Measurements from ENCODE around the gene TEPSIN.

Gene TEPSIN

DNA sequence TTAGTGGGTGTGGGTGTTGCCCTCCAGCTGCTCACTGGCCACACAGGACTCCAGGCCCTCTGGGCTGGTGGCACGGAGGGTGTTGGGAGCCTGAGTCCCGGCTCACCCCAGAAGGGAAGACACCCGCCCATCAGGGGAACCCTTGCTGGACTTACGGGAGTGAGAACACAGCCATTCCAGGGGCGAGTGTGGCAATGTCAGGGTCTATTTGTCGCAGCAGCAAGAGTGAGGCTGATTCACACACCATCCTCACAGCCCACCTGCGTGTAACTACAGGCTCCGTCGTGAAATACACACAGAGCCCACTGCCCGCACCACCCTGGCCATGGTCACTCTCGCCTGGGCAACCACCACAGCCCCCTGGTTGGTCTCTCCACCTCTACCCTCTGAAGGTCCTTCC is 55.0 kb downstream of the TEPSIN start:
- in situ Hi-C loops (cut with MboI; ENCODE audit: low sequenced_read_pairs, unreplicated experiment) = no loop called here
- no peak for DNase-seq (ENCODE audit: low spot score)
- TF ChIP-seq, protein P1, sequence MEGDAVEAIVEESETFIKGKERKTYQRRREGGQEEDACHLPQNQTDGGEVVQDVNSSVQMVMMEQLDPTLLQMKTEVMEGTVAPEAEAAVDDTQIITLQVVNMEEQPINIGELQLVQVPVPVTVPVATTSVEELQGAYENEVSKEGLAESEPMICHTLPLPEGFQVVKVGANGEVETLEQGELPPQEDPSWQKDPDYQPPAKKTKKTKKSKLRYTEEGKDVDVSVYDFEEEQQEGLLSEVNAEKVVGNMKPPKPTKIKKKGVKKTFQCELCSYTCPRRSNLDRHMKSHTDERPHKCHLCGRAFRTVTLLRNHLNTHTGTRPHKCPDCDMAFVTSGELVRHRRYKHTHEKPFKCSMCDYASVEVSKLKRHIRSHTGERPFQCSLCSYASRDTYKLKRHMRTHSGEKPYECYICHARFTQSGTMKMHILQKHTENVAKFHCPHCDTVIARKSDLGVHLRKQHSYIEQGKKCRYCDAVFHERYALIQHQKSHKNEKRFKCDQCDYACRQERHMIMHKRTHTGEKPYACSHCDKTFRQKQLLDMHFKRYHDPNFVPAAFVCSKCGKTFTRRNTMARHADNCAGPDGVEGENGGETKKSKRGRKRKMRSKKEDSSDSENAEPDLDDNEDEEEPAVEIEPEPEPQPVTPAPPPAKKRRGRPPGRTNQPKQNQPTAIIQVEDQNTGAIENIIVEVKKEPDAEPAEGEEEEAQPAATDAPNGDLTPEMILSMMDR (IDR thresholded peaks at IDR 0.05; ENCODE audit: borderline replicate concordance, control extremely low read depth, extremely low read depth, insufficient read depth, missing control alignments) = no peak

GRCh38 chr17:81183316-81183715 is 55.5 kb downstream of the TEPSIN start:
- in situ Hi-C loops (cut with MboI; ENCODE audit: low sequenced_read_pairs, unreplicated experiment) = no loop called here
- DNase-seq (ENCODE audit: low spot score) = no peak

GRCh38 chr17:81182596-81182995 is 56.3 kb downstream of the TEPSIN start:
- in situ Hi-C loops (cut with MboI; ENCODE audit: low sequenced_read_pairs, unreplicated experiment) = no loop called here
- no peak for DNase-seq (ENCODE audit: low spot score)
- TF ChIP-seq, protein P1 (IDR thresholded peaks at IDR 0.05; ENCODE audit: borderline replicate concordance, control extremely low read depth, extremely low read depth, insufficient read depth, missing control alignments) = no peak

More at GRCh38 chr17:81183316-81183715, 55.5 kb downstream of the TEPSIN start:
- TF ChIP-seq, protein P1 (IDR thresholded peaks at IDR 0.05; ENCODE audit: borderline replicate concordance, control extremely low read depth, extremely low read depth, insufficient read depth, missing control alignments) = no peak

- in situ Hi-C loops (cut with MboI; ENCODE audit: low sequenced_read_pairs, unreplicated experiment) = no loop called here
- TF ChIP-seq, protein P1 (IDR thresholded peaks at IDR 0.05; ENCODE audit: borderline replicate concordance, control extremely low read depth, extremely low read depth, insufficient read depth, missing control alignments) = no peak
- DNase-seq (ENCODE audit: low spot score) = no peak
These were observed 57.1 kb downstream of the TEPSIN start for GRCh38 chr17:81181811-81182185.

- no peak for DNase-seq (ENCODE audit: low spot score)
- TF ChIP-seq, protein P1 (IDR thresholded peaks at IDR 0.05; ENCODE audit: borderline replicate concordance, control extremely low read depth, extremely low read depth, insufficient read depth, missing control alignments) = no peak
- in situ Hi-C loops (cut with MboI; ENCODE audit: low sequenced_read_pairs, unreplicated experiment) = no loop called here
These were observed 57.7 kb downstream of the TEPSIN start for GRCh38 chr17:81180836-81181810.

- TF ChIP-seq, protein P1 (IDR thresholded peaks at IDR 0.05; ENCODE audit: borderline replicate concordance, control extremely low read depth, extremely low read depth, insufficient read depth, missing control alignments) = no peak
- no peak for DNase-seq (ENCODE audit: low spot score)
- in situ Hi-C loops (cut with MboI; ENCODE audit: low sequenced_read_pairs, unreplicated experiment) = no loop called here
These were observed 59.0 kb downstream of the TEPSIN start for GRCh38 chr17:81179861-81180260.
